SKM-1 treated with dmso at 0.1 percent for 144 hours (cell line): Measurements from ENCODE around the gene DHRSX.
"Not testable (repeated sequence)": the region's sequence is repeated elsewhere in the genome, so short reads cannot be mapped to it uniquely, and the experiment has no call there.

Source experiments
- DNase-seq: peaks from one replicate; lab custom pipeline; 2025; ENCODE audit not compliant: unreplicated experiment; lab: John Stamatoyannopoulos, UW

The DHRSX gene

DNA sequence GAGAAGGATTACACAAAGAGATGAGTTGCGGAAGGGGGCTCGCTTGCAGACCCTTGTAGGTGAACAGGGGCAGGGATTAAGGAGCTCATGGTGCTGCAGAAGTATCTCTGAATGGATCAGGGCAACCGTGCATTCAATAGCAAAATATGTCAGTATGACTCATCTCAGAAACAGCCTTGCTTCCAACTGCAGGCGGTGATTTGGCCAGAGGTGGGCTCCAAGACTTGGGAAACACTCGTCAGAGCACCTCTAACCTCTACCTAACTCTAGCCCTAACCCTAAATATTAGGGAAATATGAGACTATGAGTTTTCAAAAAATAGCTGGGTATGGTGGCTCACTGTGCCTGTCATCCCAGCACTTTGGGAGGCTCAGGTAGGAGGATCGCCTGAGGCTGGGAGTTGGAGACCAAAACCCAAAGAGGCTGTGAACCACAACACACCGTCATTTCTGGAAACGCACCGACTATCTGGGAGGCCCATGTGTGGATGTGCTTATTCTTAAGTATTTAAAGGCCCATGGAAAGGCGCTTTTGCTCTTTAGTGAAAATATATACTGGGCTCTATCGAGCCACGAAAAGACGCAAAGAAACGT is 102.6 kb downstream of the DHRSX start:
- DNase-seq = no peak

GRCh38 chrX:2397229-2398063 is 103.3 kb downstream of the DHRSX start:
- DNase-seq = no peak

DNA sequence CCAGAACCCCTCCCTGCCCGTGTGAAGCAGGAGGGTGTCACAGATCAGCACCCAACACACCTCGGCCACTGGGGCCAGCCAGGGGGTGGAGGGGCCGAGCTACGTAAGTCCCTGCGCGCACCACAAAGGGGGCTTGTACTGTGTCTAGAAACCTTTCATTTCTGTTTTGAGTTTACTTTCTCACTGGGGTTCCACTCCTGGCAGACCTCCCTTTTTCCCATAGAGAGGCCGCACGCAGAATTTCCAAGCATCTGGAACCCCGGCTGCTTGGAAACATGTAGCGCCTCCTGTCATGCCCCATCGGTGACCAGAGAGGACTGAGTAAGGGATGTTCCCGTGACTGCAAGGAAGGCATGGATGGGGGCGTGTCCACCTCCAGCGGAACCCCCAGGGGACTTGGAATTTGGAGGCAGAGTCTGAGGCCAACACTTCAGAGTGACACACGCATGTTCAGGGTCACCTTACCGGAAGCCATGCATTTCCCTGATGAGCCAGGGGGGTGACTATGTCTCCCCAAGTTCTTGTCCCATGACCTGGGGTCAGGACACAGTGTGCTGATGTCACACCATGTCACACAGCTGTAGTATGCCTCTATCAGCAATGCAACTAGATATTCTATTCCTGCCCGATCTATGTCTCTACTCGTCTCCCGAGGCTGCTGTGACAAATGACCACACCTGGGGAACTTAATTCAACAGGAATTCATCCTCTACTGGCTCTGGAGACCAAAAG is 105.3 kb downstream of the DHRSX start:
- no peak for DNase-seq

- no peak for DNase-seq
Observed at GRCh38 chrX:2391869-2392606, 108.7 kb downstream of the DHRSX start.

DNA sequence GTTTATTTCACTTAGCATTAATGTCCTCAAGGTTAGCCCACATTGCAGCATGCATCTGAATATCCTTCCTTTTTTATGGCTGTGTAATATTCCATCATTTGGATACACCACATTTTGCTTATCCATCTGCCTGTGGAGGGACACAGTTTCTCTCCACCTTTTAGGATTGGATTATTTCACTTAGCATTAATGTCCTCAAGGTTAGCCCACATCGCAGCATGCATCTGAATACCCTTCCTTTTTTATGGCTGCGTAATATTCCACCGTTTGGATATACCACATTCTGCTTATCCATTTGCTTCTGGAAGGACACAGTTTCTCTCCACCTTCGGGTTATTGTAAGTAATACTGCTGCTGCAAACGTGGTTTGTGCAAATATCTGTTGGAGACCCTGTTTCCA is 110.0 kb downstream of the DHRSX start:
- no peak for DNase-seq

GRCh38 chrX:2389731-2390130 is 111.0 kb downstream of the DHRSX start:
- DNase-seq = not testable (repeated sequence)

DNA sequence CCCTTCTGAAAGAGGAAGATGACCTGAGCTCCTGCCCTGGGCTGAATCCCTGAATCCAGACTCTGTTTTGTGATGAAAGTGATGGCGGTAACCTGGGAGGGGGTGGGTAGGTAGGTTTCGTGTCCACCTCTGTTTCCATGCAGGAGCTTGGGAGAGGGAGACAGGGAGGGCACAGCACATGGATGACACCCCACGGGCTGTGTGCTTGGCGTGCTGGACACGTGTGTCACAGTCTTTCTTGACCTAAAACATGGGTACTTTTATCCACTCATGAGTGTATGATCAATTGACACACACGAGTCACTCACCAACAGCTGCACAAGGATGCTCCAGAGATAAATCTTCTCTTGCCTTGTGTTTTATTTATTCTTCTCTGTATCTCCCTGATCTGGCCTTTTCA is 111.5 kb downstream of the DHRSX start:
- no peak for DNase-seq

DNA sequence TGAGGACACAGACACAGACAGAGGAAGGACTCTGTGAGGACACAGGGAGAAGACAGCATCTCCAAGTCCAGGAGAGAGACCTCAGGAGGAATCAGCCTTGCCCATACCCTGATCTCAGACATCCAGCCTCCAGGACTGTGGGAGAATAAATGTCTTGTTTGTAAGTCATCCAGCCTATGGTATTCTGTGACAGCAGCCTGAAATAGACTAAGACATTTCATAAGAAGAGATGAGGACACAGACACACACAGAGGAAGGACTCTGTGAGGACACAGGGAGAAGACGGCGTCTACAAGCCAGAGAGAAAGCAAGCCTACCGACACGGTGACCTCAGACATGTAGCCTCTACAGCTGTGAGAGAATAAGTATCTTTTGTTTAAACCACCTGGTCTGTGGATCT is 112.1 kb downstream of the DHRSX start:
- no peak for DNase-seq

DNA sequence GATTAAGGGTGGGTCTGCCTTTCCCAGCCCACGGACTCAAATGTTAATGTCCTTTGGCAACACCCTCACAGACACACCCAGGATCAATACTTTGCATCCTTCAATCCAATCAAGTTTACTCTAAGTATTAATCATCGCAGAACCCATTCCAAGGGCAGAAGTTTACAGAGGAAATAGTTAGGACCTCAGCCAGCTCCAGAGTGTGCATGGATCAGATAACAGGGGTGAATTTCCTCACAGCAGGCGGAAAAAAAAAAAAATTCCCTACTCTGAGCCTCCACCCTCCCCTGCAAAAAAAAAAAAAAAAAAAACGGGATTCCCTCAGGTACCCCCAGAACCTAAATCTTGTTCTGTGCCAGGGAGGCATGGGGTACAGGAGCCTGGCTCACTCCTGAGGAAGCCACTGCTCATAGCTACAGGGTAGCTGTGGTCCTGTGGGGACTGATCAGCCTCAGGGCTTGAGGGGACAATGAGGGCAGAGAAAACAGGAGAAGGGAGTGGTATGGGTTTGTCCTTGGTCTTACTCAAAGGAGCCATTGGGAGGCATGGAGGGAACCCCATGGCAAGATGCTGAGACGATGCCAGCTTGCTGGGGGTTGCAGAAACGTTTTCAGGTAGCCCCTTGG is 113.0 kb downstream of the DHRSX start:
- no peak for DNase-seq

DNA sequence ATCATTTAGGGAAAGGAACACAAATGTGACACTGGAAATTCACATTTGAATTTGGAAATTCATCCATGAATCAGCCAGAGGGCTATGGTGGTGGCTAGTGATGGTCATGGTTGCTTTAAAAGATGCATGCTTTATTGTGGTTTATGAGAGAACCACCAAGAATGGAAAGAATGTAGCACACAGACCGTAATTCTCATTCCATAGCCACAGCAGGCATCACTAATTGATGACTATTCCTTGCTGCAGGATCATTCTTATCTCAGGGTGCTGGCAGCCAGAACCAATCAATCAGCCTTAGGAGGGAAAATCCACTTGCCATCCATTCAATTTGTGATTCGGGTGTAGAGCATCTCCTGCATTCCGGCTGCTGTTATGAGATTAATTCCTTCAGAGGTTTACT is 115.6 kb downstream of the DHRSX start:
- DNase-seq = no peak

- no peak for DNase-seq
Observed at GRCh38 chrX:2384486-2384885, 116.3 kb downstream of the DHRSX start.

- DNase-seq = no peak
Observed at GRCh38 chrX:2383735-2384134, 117.0 kb downstream of the DHRSX start.

- DNase-seq = no peak
Observed at GRCh38 chrX:2383144-2383543, 117.6 kb downstream of the DHRSX start.

DNA sequence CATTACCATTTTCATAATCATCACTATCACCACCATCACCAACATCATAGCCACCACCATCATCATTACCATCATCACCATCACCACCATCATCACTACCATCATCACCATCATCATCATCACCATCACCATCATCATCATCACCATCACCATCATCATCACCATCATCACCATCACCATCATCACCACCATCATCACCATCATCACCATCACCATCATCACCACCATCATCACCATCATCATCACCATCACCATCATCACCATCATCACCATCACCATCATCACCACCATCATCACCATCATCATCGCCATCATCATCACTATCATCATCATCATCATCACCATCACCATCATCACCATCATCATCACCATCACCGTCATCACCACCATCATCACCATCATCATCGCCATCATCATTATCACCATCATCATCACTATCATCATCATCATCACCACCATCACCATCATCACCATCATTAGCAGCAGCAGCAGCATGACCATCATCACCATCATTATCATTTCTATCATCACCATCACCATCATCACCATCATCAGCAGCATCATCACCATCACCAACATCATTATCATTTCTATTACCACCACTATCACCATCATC is 118.2 kb downstream of the DHRSX start:
- not testable (repeated sequence) for DNase-seq

GRCh38 chrX:2376166-2376565 is 124.6 kb downstream of the DHRSX start:
- DNase-seq = no peak

DNA sequence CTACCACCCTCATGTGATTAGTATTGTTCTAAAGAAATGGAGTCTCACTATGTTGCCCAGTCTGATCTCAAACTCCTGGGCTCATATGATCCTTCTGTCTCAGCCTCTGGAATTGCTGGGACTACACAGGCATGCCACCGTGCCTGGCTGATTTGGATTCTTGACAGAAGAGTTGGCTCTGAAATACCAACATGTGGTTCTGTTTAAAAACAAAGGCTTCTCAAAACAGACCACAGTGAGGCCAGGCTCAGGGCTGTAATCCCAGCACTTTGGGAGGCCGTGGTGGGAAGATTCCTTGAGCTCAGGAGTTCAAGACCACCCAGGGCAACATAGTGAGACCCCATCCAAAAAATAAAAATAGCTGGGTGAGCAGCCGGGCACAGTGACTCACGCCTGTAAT is 126.7 kb downstream of the DHRSX start:
- no peak for DNase-seq

- no peak for DNase-seq
Observed at GRCh38 chrX:2373615-2374014, 127.2 kb downstream of the DHRSX start.

DNA sequence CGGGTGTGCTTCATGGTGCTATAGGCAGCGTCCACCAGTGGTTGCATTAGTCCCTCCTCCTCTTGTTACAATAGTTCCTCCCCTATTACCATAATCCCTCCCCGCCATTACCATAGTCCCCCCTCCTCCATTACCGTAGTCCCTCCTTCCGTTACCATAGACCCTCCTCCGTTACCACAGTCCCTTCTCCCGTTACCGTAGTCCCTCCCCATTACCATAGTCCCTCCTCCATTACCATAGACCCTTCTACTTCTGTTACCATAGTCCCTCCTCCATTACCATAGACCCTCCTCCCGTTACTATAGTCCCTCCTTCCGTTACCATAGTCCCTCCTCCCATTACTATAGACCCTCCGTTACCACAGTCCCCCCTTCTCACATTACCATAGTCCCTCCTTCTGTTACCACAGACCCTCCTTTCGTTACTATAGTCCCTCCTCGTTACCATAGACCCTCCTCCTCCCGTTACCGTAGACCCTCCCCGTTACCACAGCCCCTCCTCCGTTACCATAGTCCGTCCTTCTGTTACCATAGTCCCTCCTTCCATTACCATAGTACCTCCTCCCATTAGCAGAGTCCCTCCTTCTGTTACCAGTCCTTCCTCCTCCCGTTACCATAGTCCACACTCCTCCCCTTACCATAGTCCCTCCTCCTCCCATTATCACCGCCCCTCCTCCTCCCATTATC is 129.6 kb downstream of the DHRSX start:
- DNase-seq = no peak

- DNase-seq = no peak
Observed at GRCh38 chrX:2370456-2370855, 130.3 kb downstream of the DHRSX start.

GRCh38 chrX:2369206-2369605 is 131.6 kb downstream of the DHRSX start:
- DNase-seq = no peak
